Omental fat pad (tissue), 4 donors: ENCODE results near the gene PRLR. TPM values are rescaled to one million over a fixed set of nuclear protein-coding genes. Genes with fewer than 3 reads are reported as not detected.

Experiments
- ATAC-seq: fragments of 150-250 bp; one replicate; pipeline ENCODE4 v1.9.1; 2016; ENCODE audit warnings: mild to moderate bottlenecking, moderate library complexity; ENCODE audit not compliant: low FRiP score
- DNase-seq: peaks from one replicate; pipeline ENCODE4 v3.0.0-alpha.2; 2019; ENCODE audit warnings: low spot score
- CTCF ChIP-seq, 3 donors: fragments of 450-650 bp; IDR thresholded peaks; one replicate each; pipeline ENCODE4 v1.5.1; 2016 to 2017; ENCODE audit warnings: antibody characterized with exemption in 3 of 3, mild to moderate bottlenecking in 3 of 3, moderate library complexity in 2 of 3
- total RNA-seq, 4 donors: library from RNA; depleted of rRNA; stranded (reverse); fragments of >200 nt; gene quantifications; one replicate each; pipeline ENCODE4 v1.1.0, GENCODE V29; 2016

The PRLR gene
- total RNA-seq, 4 donors from 2014 or later = 0.38 to 2.4 (median 0.90) TPM

GRCh38 chr5:35023391-35024178 is 206.7 kb downstream of the PRLR start:
- TF ChIP-seq CTCF (IDR thresholded peaks at IDR 0.05) = no peak
- ATAC-seq = no peak

GRCh38 chr5:35016174-35017051 is 213.9 kb downstream of the PRLR start:
- ATAC-seq = no peak
- TF ChIP-seq CTCF (IDR thresholded peaks at IDR 0.05) = no peak

More at GRCh38 chr5:35023391-35024178, 206.7 kb downstream of the PRLR start:
- DNase-seq = no peak

GRCh38 chr5:35015063-35015462 is 215.2 kb downstream of the PRLR start:
- ATAC-seq = no peak
- TF ChIP-seq CTCF (IDR thresholded peaks at IDR 0.05) = no peak
- no peak for DNase-seq

More at GRCh38 chr5:35016174-35017051, 213.9 kb downstream of the PRLR start:
- DNase-seq = no peak

- TF ChIP-seq CTCF (IDR thresholded peaks at IDR 0.05) = no peak
- ATAC-seq (no peak), DNase-seq (no peak)
These were observed 217.5 kb downstream of the PRLR start for GRCh38 chr5:35012796-35013195.

GRCh38 chr5:35012365-35012764 is 217.9 kb downstream of the PRLR start:
- TF ChIP-seq CTCF (IDR thresholded peaks at IDR 0.05) = no peak
- ATAC-seq = no peak
- no peak for DNase-seq

GRCh38 chr5:35010676-35011075 is 219.6 kb downstream of the PRLR start:
- DNase-seq (no peak), ATAC-seq (no peak)
- no peak for TF ChIP-seq CTCF (IDR thresholded peaks at IDR 0.05)
